Left renal cortex interstitium (tissue), 4 donors: ENCODE data around the gene NIPAL4. TPM values are rescaled to one million over a fixed set of nuclear protein-coding genes. Genes with fewer than 3 reads are reported as not detected.

Experiments used
- DNase-seq, 4 donors: peaks; one replicate each; pipeline ENCODE4 v3.0.0-alpha.2; 2013; ENCODE audit warnings: low read depth in 4 of 4, low spot score in 2 of 4, missing footprints in 1 of 4
- polyA plus RNA-seq, 4 donors: library from polyadenylated mRNA; unstranded; fragments of 120-200 nt; gene quantifications; one replicate each; pipeline ENCODE4 v1.2.1, GENCODE V29; 2013; ENCODE audit not compliant: insufficient read length in 4 of 4

The NIPAL4 gene
- polyA plus RNA-seq, 4 donors = 0.41 to 1.0 (median 0.65) TPM

DNA sequence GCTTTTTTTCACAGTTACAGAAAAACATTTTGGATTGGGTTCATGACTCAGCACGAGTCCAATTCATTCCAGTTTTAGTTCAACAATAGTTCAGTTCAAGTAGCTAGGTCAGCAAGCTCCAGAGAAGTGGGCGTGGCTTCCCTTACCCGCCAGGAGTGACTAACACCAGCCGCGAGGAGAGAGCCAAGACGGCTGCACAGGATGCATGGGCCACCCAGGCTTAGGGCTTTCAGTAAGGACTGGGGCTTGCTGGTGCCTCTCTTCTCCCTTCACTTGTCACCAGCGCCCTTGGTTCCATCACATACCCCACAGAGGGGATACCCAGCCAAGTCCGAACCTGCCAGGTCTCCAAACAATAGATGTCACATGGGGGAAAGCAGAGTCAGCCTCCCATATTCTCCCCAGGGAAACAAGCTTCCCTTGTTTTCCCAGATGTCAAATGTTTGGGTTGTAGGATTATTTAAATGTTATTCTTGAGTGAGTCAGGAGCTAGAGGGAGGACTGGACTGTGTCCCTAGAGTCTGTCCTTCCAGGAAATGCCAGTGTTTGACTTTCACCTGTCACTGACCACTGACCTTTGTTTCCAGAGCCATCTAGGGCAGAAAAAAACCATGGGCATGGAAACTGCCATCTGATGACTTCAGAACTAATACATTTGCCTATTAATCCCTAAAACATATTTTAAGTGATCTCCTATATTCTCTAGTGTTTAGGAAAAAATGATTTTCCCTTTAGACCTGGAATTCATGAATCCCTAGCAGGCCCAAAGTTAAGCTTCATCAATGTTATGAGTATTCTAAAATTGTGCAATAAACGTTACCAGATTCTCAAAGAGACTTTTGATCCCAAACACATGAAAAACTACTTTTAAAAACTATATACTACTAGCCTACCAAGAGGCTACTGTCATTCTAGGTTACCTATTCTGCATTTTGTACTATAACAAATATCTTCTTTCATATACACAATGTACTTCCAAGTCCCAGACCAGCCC lies 51.9 kb downstream of the NIPAL4 start:
- peak in 3 of 4 donors; percentile 43 to 65 (median 49) for DNase-seq

DNA sequence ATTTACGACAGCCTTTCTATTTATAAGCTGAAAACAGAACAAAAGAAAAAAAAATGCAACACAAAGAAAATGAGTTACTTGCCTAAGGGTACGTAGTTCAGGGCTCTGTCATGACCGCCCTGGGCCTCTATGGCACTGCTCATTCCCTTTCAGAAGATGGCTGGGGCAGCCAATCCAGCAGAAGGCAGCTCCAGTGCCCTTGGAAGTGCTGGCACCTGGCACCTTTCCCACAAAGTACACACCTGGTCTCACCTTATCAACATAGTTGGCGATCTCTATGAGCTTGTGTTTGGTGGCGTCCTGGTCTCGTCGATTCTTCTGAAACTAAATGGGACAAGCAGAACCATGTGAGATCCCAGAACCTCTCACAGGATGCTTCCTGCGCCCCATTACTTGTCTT lies 53.2 kb downstream of the NIPAL4 start:
- DNase-seq = no peak

DNA sequence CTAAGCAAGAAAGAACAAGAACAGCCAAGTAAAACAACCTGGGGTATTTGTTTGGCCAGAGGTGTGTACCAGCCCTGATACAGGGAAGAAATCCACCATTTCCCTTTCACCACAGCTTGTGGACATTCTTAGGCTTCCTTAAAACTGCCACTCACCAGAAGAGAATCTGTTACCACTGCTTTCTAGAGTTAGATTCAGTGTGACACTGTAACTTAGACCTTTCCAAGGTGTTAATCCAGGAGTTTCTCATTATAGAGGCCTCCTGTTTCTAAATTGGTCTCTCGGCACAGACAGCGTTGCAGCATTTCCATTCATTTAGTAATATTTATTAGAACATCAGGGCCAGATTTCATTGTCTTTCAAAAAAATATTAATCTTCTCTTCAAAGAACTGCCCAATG lies 55.0 kb downstream of the NIPAL4 start:
- no peak for DNase-seq

DNA sequence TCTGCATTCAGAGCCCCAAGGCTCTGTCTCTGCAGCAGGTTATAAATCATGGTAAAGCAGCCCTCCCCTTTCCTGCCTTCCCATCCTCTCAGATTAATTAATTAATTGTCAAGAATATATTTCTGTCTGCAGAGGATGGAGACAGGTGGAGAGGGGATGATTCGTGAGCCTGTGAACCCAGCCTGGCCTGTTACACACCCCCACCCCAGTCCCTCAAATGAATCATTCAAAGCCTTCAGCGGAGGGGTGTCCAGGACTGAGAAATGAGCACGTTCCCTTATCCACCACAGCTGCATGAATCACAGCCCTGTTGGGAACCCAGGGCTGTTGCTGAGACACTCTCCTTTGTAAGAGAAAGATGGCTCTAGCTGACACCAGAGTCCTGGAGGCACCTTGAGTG lies 56.0 kb downstream of the NIPAL4 start:
- DNase-seq = peak in 3 of 4 donors; percentile 37 to 58 (median 41)

DNA sequence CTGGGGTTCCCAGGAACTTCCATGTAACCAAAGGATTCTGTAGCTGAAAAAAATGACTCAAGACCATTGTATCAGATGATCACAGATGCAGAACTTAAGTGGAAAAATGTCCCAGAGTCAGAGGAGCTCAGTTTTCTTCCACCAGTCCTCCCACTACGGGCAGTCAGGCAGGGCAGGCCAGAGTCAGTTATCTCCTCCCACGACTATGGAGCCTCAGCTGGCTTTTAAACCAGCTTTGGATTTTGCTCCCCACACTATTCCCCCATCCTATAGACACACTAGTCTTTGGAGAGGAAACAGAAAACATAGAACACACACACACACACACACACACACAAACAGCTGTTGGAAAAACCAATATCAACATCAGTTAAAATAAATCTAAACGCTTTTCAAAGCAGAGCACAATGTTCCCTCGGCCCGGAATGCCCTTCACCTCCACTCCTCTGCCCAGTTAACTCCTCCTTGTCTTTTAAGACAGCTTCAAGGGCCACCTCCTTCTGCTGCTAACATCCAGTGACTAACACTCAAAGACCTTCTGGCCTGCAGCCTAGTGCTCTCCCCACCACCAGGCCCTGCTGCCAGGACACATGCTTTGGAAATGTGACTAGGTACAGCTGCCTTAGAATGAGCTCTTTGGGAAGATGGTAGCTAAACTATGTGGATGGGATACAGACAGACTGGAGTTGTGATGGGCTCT lies 56.8 kb downstream of the NIPAL4 start:
- peak in 2 of 4 donors; percentile 37 to 44 for DNase-seq

DNA sequence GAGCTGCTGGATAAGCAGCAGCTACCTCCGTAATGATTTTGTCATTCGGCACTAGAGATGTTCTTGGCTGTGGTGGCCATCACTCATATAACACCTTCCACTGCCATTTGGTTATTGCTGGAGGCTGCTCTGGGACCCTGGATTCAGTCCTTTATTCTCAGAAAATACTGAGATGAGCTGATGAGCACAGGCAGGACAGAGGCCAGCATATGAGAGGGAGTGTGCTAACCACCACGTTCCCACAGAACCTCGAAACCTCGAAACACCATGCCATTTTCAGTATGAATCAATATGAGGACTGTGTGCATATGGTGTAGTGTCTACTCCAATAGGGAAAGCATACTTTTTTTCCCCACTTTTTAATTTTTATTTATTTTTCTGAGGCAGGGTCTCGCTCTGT lies 59.0 kb downstream of the NIPAL4 start:
- DNase-seq = no peak

DNA sequence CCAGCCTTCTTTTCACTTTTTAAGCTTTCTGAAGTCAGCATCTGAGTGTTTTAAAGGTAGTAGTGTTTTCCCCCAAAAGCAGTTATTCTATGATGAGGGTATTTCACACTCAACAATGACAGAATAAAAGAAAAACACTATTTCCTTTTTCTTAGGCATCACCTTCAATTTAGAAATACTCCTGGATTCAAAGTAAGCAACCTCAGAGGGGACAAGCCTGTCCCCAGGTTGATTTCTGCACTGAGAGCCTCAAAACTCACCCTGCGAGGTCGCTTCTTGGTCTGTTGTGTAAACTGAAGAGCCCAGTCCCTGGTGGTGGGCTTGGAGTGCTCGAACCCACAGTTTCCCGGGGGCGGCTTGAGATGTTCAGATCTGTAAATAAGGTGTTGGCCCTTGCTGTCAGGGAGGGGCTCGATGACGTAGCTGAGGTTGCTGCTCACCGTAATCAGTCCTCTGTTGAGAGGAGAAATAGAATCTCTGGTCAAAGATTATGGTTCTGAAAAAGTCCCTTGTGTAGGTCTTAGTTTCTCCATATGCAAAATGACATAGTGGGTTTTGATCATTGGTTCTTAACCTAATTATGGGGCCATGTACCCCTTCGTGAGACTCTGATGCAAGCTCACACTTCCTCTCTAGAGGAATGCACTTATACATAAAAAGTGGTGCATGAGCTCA lies 59.7 kb downstream of the NIPAL4 start:
- DNase-seq = no peak

DNA sequence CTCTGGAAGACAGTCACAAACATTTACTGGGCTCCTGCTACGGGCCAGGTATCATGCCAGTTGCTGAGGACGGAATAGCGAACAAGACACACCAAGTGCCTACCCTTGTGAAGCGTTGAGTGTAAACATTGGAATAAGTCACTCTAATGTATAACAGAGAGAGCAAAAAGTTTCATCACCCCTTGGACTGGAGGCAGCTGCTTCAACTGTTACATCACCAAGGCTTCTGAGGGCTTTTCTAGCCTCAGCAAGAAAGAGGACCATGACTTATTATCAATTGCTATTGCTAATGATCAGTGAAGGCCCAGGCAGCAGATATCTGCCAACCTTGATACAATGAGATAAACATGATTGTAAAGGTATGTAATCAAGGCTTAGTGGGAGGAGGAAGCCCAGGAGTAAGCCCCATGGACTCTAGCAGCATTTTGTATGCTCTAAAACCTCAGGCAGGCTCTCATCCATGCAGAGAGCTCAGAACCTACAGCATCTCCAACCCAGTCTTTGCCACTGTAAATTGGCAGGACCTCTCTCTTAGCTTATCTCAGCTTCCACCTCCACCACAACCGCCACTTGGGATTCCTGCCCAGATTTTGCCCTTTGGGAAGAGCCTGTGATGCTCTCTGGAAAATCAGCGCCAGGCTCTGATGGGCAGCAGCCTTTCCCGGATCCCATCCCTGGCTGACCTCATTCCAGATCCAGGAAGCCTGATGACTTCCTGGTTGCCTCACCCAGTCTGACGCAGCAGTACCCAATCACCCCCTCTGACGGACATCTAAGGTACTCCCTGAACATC lies 61.1 kb downstream of the NIPAL4 start:
- no peak for DNase-seq

DNA sequence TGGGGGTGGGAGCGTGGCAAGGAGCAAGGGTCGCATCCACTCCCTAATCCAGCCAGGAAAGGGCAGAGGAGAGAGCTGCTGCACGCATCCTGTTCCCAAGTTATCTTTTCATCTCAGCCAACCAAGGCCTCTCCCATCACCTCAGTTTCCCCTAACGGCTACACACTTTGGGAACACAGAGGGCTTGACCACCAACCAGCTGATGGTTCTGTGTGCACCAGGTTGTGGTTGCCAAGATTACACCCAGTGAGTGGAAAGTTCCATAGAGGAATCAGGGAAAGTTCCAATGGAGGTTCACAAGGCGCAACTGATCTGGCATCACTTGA lies 61.7 kb downstream of the NIPAL4 start:
- no peak for DNase-seq

DNA sequence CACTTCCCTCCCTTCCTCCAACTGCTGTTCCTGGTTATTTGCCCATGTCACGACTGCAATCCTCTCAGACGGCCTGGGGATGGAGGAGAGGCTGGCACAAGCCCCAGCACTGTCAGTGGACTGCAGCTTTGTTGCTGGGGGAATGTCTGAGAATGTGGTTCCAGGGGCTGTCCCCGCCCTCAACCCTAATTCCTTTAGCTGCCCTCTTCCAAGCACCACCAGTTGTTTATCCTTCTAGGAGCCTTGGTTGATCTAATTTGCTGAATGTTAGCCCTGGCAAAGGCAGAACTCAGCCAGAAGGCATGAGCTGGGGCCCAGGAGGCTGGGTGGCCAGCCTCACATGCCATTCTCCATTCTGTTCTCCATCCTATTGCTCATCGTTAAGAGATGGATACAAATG lies 64.0 kb downstream of the NIPAL4 start:
- DNase-seq = no peak

Other genes starting within 250 kb of the NIPAL4 start
- gene CYFIP2, start 194.1 kb upstream of the NIPAL4 start, polyA plus RNA-seq = 100 to 1,000 TPM; 101 to 138 (median 116) TPM
- 10 to 100 TPM in 1 of 4 donors, 1 to 10 TPM in 3; 8.3 to 10.3 (median 9.9) TPM for gene ADAM19, start 115.6 kb downstream of the NIPAL4 start, polyA plus RNA-seq
- gene SOX30, start 192.2 kb downstream of the NIPAL4 start, polyA plus RNA-seq = under 1 TPM; 0.39 to 0.79 (median 0.61) TPM
- gene C5orf52, start 211.3 kb downstream of the NIPAL4 start, polyA plus RNA-seq = not detected